DND-41 (cell line): ENCODE results near the gene KRTAP5-4.

Source experiments
- EZH2 ChIP-seq: IDR thresholded peaks from 3 replicates; pipeline ENCODE4 v1.6.1; 2012; ENCODE audit warnings: borderline replicate concordance, low read depth, mild to moderate bottlenecking, moderate library complexity, low read length, inconsistent platforms; ENCODE audit not compliant: severe bottlenecking
- TF ChIP-seq, protein P1 (sequence below): IDR thresholded peaks from 2 replicates; pipeline ENCODE4 v1.5.1; 2012; ENCODE audit warnings: borderline replicate concordance, low read length, moderate library complexity, mild to moderate bottlenecking; ENCODE audit not compliant: poor library complexity, severe bottlenecking; ENCODE audit errors: extremely low read depth

DNA sequence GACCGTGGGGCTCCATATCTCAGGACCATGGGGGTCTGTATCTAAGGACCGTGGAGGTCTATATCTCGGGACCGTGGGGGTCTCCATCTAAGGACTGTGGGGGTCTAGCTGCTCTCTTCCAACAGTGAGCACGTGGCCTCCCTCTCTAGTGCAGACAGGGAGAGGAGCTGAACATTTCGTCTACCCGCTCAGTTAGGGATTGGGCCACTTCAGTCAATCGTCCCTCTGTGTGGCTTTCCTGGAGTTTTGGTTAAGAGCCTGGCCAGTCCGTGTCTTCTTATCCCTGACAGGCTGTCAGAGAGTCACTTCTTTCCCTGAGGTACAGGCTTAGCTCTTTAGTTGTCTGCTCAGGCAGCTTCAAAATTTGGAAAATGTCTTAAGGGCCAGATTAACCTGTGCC is 40.0 kb downstream of the KRTAP5-4 start:
- TF ChIP-seq, protein P1, sequence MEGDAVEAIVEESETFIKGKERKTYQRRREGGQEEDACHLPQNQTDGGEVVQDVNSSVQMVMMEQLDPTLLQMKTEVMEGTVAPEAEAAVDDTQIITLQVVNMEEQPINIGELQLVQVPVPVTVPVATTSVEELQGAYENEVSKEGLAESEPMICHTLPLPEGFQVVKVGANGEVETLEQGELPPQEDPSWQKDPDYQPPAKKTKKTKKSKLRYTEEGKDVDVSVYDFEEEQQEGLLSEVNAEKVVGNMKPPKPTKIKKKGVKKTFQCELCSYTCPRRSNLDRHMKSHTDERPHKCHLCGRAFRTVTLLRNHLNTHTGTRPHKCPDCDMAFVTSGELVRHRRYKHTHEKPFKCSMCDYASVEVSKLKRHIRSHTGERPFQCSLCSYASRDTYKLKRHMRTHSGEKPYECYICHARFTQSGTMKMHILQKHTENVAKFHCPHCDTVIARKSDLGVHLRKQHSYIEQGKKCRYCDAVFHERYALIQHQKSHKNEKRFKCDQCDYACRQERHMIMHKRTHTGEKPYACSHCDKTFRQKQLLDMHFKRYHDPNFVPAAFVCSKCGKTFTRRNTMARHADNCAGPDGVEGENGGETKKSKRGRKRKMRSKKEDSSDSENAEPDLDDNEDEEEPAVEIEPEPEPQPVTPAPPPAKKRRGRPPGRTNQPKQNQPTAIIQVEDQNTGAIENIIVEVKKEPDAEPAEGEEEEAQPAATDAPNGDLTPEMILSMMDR = no peak
- no peak for TF ChIP-seq EZH2
